M059J (cell line): ENCODE results near the gene ZFYVE9. TPM values are rescaled to one million over a fixed set of nuclear protein-coding genes. Genes with fewer than 3 reads are reported as not detected.
"Not testable (repeated sequence)": the region's sequence is repeated elsewhere in the genome, so short reads cannot be mapped to it uniquely, and the experiment has no call there.

ENCODE experiments used
- DNase-seq: peaks from one replicate; pipeline ENCODE4 v3.0.0-alpha.2; 2012; ENCODE audit warnings: low read depth
- total RNA-seq: library from RNA; depleted of rRNA; stranded (reverse); fragments of >200 nt; shearing (Covaris generic); gene quantifications from 2 replicates; pipeline ENCODE4 v1.2.3, GENCODE V29; 2014; rRNA removed

Gene ZFYVE9
- total RNA-seq, 1 experiment from 2014 or later, result 13.5 TPM

- not testable (repeated sequence) for DNase-seq
Measured at GRCh38 chr1:52369851-52370250, 228.0 kb downstream of the ZFYVE9 start.

DNA sequence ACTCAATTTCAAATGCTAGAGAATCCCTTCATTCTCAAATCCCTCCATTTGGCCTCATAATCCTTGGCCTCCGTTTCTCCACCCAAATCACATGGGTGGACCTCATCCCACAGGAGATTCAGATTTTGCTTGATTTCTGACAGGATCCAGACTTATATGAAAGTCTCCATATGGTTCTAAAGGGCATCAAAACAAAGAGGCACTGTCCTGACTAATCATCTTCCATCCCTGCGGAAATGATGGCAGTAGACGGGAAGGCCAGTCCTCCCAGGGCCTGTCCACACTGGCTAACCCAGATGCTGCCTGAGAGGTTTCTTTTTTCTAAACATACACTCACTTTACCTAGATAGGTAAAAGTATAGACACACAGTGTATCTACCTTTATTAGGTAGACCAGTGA is 243.5 kb downstream of the ZFYVE9 start:
- no peak for DNase-seq

DNA sequence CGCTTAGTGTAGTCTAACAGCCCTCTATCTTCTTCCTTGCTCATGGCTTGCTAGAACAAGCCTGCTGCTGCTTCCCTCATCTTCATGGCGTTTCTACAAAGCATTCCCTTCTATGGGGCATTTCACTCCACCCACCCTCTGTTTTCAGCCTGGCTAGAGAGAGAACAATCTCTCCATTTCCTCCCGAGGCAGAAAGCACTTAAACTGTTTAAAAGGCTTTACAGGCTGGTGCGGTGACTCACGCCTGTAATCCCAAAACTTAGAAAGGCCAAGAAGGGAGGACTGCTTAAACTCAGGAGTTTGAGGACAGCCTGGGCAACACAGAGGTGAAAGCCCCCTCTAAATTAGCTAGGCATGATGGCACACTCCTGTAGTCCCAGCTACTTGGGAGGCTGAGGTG is 244.6 kb downstream of the ZFYVE9 start:
- DNase-seq, result no peak

- no peak for DNase-seq
Measured at GRCh38 chr1:52393174-52393573, 251.3 kb downstream of the ZFYVE9 start.

Other genes starting within 250 kb of the ZFYVE9 start
- 7.4 and 12.6 TPM in 2 replicates for gene RAB3B, start 151.4 kb upstream of the ZFYVE9 start, total RNA-seq
- 16.0 and 25.4 TPM in 2 replicates for gene KTI12, start 108.3 kb upstream of the ZFYVE9 start, total RNA-seq
- 91.3 and 116 TPM in 2 replicates for gene TXNDC12, start 86.9 kb upstream of the ZFYVE9 start, total RNA-seq
- gene BTF3L4, start 85.8 kb upstream of the ZFYVE9 start, total RNA-seq, result 95.2 and 130 TPM in 2 replicates
- gene CC2D1B, start 224.1 kb downstream of the ZFYVE9 start, total RNA-seq, result 20.8 and 32.5 TPM in 2 replicates